Transverse colon (tissue), 4 donors: Measurements from ENCODE around the gene CAT. TPM values are rescaled to one million over a fixed set of nuclear protein-coding genes. Genes with fewer than 3 reads are reported as not detected.

Source experiments
- DNase-seq: peaks from one replicate; pipeline ENCODE4 v3.0.0-alpha.2; 2019
- H3K27ac ChIP-seq, 4 donors: fragments of 200-600 bp; sonication (generic); 2 replicates each; pipeline ENCODE4 v1.5.1; 2016 to 2018; ENCODE audit warnings: inconsistent platforms in 4 of 4
- H3K27me3 ChIP-seq: fragments of 200-600 bp; sonication (generic); 2 replicates; pipeline ENCODE4 v1.5.1; 2017; ENCODE audit warnings: inconsistent platforms
- H3K36me3 ChIP-seq, 4 donors: fragments of 200-600 bp; sonication (generic); 2 replicates each; pipeline ENCODE4 v1.5.1; 2017 to 2019; ENCODE audit warnings: inconsistent platforms in 4 of 4
- H3K4me1 ChIP-seq, 4 donors: fragments of 200-600 bp; sonication (generic); 2 replicates each; pipeline ENCODE4 v1.5.1; 2017 to 2020; ENCODE audit warnings: inconsistent platforms in 4 of 4
- H3K4me3 ChIP-seq, 4 donors: fragments of 200-600 bp; sonication (generic); 1 replicate in 1 of 4; 2 replicates in 3 of 4; pipeline versions ENCODE4 v1.5.1 to v1.6.1; 2017 to 2019; ENCODE audit warnings: inconsistent platforms in 4 of 4
- H3K9me3 ChIP-seq, 2 donors: fragments of 200-600 bp; sonication (generic); 2 replicates each; pipeline ENCODE4 v1.5.1; 2017 to 2019; ENCODE audit warnings: inconsistent platforms in 2 of 2
- EP300 ChIP-seq: sonication (generic); formaldehyde crosslinking; IDR thresholded peaks from one replicate; pipeline ENCODE4 v1.6.1; 2017; ENCODE audit warnings: antibody characterized with exemption, low read depth
- POLR2A ChIP-seq: fragments of 450-650 bp; IDR thresholded peaks from one replicate; pipeline ENCODE4 v1.6.1; 2016; ENCODE audit warnings: antibody characterized with exemption, mild to moderate bottlenecking, moderate library complexity
- POLR2AphosphoS5 ChIP-seq, 3 donors: sonication (generic); formaldehyde crosslinking; IDR thresholded peaks; one replicate each; pipeline ENCODE4 v1.6.1; 2016; ENCODE audit warnings: antibody characterized with exemption in 3 of 3
- WGBS, 2 donors: methylation state at CpG; one replicate each; pipeline ENCODE4 v1.1.5; 2018; ENCODE audit warnings: low coverage in 1 of 2; 5-methylcytosine and 5-hydroxymethylcytosine counted together
- in situ Hi-C, 4 donors: fragments of 200-750 bp; cut with MboI; loops; one replicate each; pipeline versions ENCODE4 v1.15.0 to v1.15.1; 2017; ENCODE audit warnings: low sequenced_read_pairs in 3 of 4, low pct_ligation_motif_present in 1 of 4, low pct_unique_long_range_greater_than_20kb in 1 of 4
- intact Hi-C: fragments of 100-400 bp; cut with DNase I; formaldehyde crosslinking; loops from one replicate; pipeline ENCODE4 v1.15.1; 2023; ENCODE audit warnings: low total_unique reads
- total RNA-seq, 4 donors: library from RNA; depleted of rRNA; stranded (reverse); fragments of >200 nt; gene quantifications; one replicate each; pipeline ENCODE4 v1.1.0, GENCODE V29; 2016
- TF ChIP-seq, protein P1 (sequence below), 5 experiments: fragments of 200-600 bp in 3 of 5; fragments of 450-650 bp in 2 of 5; sonication (generic) in 3 of 5; IDR thresholded peaks; 1 replicate in 2 of 5; 2 replicates in 3 of 5; pipeline ENCODE4 v1.5.1; 2016 to 2017; ENCODE audit warnings: antibody characterized with exemption in 5 of 5, inconsistent platforms in 3 of 5, mild to moderate bottlenecking in 2 of 5, moderate library complexity in 1 of 5

The CAT gene
- total RNA-seq, 4 donors from 2014 or later = 81.2 to 168 (median 133) TPM

- intact Hi-C loops (no loop called here), in situ Hi-C loops (loop anchor here in 1 of 4 donors (10.0 kb wide), 1 partner anchor 381 kb away; no protein-coding TSS in a partner anchor)
- H3K36me3 ChIP-seq = no peaks in the 10 kb centered on the region
- TF ChIP-seq POLR2AphosphoS5 (IDR thresholded peaks at IDR 0.05) = no peak
- TF ChIP-seq POLR2A = no peak
- TF ChIP-seq EP300 = no peak
- TF ChIP-seq, protein P1, sequence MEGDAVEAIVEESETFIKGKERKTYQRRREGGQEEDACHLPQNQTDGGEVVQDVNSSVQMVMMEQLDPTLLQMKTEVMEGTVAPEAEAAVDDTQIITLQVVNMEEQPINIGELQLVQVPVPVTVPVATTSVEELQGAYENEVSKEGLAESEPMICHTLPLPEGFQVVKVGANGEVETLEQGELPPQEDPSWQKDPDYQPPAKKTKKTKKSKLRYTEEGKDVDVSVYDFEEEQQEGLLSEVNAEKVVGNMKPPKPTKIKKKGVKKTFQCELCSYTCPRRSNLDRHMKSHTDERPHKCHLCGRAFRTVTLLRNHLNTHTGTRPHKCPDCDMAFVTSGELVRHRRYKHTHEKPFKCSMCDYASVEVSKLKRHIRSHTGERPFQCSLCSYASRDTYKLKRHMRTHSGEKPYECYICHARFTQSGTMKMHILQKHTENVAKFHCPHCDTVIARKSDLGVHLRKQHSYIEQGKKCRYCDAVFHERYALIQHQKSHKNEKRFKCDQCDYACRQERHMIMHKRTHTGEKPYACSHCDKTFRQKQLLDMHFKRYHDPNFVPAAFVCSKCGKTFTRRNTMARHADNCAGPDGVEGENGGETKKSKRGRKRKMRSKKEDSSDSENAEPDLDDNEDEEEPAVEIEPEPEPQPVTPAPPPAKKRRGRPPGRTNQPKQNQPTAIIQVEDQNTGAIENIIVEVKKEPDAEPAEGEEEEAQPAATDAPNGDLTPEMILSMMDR (IDR thresholded peaks at IDR 0.05) = no peak
- H3K9me3 ChIP-seq = no peaks in the 10 kb centered on the region
- H3K27me3 ChIP-seq = no peaks in the 10 kb centered on the region
- no peak for DNase-seq
- no peak within 1 kb of the TSS for H3K4me3 ChIP-seq
- WGBS, 2 donors = 80% methylated on average over 3 to 17 of the region's 17 CpGs
- H3K27ac ChIP-seq = no peak within 1 kb of the TSS
- H3K4me1 ChIP-seq = no peaks in the 10 kb centered on the region
These were observed 75.1 kb downstream of the CAT start, which contains the start of gene ELF5 for GRCh38 chr11:34513682-34514449. Gene ELF5, minus strand, starts transcription at chr11:34513794. Its CDS starts 8,045 bp downstream, at chr11:34505749.

DNA sequence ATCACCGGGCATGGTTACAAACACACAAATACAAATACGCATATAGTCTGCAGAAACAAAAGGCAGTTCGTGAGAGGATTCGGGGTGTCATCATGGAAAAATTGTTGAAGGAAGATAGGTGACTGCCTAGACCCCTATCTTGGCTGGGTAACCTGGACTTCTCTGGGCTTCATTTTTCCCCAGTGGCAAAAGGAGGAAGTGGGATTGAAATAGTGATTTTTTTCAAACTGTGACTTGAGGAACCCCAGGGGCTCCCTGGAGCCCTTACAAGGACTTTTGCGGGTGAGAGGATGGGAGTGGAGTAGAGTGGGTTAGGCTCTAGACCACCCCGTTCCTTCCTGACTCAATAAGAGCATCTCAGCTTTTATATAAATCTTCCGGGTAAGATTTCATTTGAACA is 75.9 kb downstream of the CAT start:
- H3K4me1 ChIP-seq = no peaks in the 10 kb centered on the region
- 89 to 96% methylated on average over 4 to 7 of the region's 7 CpGs for WGBS, 2 donors
- no peak overlapping the region for H3K4me3 ChIP-seq
- H3K9me3 ChIP-seq = no peaks in the 10 kb centered on the region
- no peak for DNase-seq
- no peak overlapping the region for H3K27ac ChIP-seq
- in situ Hi-C loops (loop anchor here in 1 of 4 donors (10.0 kb wide), 1 partner anchor 380 kb away; no protein-coding TSS in a partner anchor), intact Hi-C loops (no loop called here)
- H3K36me3 ChIP-seq = no peaks in the 10 kb centered on the region
- TF ChIP-seq, protein P1 (IDR thresholded peaks at IDR 0.05) = no peak
- TF ChIP-seq POLR2AphosphoS5 (IDR thresholded peaks at IDR 0.05) (no peak), EP300 (no peak), POLR2A (no peak)
- H3K27me3 ChIP-seq = no peaks in the 10 kb centered on the region

DNA sequence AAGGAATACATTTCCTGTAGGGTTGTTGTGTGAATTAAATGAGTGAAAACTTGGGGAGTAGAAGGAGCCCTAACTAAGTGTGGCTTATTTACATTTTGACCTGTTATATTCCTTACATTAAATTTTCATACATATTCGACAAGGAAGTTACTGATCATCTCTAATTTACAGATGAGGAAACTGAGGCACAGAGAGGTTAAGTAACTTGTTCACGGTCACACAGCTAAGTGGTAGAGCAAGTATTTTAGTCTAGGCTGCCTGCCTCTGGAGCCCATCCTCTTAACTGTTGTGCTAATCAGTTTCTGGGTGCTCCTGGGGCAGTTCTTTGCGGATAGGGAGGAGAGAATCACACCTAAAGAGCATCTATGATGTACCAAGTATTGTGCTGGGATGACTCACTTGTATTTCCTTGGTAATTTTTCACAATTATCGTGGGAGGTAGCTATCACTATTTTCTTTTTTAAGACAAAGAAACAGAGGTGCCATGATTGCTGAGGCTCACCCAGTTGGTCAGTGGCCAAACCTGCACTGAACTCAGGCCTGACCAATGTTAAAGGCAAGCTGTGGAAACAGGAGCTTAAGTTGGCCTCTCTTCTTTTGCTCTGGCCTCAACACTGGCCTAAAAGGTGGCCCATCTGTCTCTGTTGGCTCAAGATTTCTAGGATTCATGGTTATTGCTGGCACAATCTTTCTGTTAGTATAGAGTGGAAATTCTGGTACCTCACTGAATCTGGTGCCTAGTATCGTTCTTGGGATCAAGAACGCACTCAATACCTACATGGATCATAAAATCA is 77.7 kb downstream of the CAT start:
- Histone ChIP-seq H3K36me3 (no peaks in the 10 kb centered on the region), H3K4me3 (no peak overlapping the region), H3K27ac (no peak overlapping the region), H3K27me3 (no peaks in the 10 kb centered on the region), H3K4me1 (no peaks in the 10 kb centered on the region), H3K9me3 (no peaks in the 10 kb centered on the region)
- intact Hi-C loops (no loop called here), in situ Hi-C loops (loop anchor here in 1 of 4 donors (10.0 kb wide), 1 partner anchor 378 kb away; no protein-coding TSS in a partner anchor)
- TF ChIP-seq POLR2AphosphoS5 (IDR thresholded peaks at IDR 0.05) = no peak
- no peak for TF ChIP-seq POLR2A
- TF ChIP-seq, protein P1 (IDR thresholded peaks at IDR 0.05) = no peak
- no peak for DNase-seq
- WGBS, 2 donors = 89% methylated on average over 5 to 6 of the region's 6 CpGs

DNA sequence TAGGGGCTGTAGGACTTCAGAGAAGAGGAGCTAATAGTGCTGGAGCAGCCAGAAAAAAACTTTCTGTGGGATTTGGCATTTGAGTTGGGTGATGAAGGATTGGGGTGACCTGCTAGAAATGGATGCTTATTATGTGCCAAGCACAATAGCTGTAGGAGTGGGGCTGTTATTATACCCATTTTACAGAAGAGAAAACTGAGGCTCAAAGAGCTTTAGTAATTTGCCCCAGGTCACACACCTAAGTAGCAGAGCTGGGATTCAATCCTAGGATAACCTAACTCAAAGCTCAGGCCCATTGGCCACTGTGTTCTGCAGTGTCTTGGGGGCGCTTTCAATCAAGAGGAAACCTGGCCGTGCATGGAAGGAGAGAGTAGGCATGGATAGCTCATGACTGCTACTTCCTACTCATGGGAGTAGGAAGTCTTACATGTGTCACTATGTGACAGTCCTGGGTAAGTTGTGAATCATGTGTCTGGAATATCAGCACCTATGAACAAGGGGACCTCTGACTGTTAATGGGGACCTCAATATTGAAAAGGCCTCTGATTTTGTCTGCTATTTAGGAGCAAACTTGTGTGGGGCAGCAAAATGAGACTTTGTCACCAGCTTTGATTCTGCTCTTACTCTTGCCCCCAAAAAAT is 81.0 kb downstream of the CAT start:
- no peaks in the 10 kb centered on the region for H3K27me3 ChIP-seq
- H3K27ac ChIP-seq = no peak overlapping the region
- intact Hi-C loops = no loop called here
- TF ChIP-seq EP300 (no peak), POLR2A (no peak), POLR2AphosphoS5 (IDR thresholded peaks at IDR 0.05) (no peak)
- TF ChIP-seq, protein P1 (IDR thresholded peaks at IDR 0.05) = no peak
- no peaks in the 10 kb centered on the region for H3K4me1 ChIP-seq
- DNase-seq = no peak
- in situ Hi-C loops = loop anchor here in 1 of 4 donors (10.0 kb wide), 1 partner anchor 375 kb away; no protein-coding TSS in a partner anchor
- H3K36me3 ChIP-seq = no peaks in the 10 kb centered on the region
- 93% methylated on average over 2 of the region's 2 CpGs for WGBS, 2 donors
- no peaks in the 10 kb centered on the region for H3K9me3 ChIP-seq
- no peak overlapping the region for H3K4me3 ChIP-seq
